ENCODE data around the gene TRIM56. TPM values are rescaled to one million over a fixed set of nuclear protein-coding genes. Genes with fewer than 3 reads are reported as not detected.
"Not testable (repeated sequence)": the region's sequence is repeated elsewhere in the genome, so short reads cannot be mapped to it uniquely, and the experiment has no call there.

The TRIM56 gene
- total RNA-seq, 2 experiments from 2014 or later = 29.9 to 31.8 TPM

- H3K4me3 Mint-ChIP-seq = no peak overlapping the region
- intact Hi-C loops (cut with DNase I, micrococcal nuclease) = no loop called here
- TF ChIP-seq CTCF (IDR thresholded peaks at IDR 0.05) = no peak
- no peaks in the 10 kb centered on the region for H3K36me3 Mint-ChIP-seq (ENCODE audit: low read depth)
- Histone ChIP-seq H3K4me3 (ENCODE audit: low read length) (no peak overlapping the region), H3K4me1 (ENCODE audit: insufficient read depth, low read length) (no peaks in the 10 kb centered on the region), H3K36me3 (ENCODE audit: insufficient read depth, low read length) (no peaks in the 10 kb centered on the region), H3K27ac (ENCODE audit: low read depth in 1 of 2, low read length in 2 of 2) (no peak overlapping the region), H3K9me3 (ENCODE audit: control insufficient read depth in 1 of 2, insufficient read depth in 1 of 2, low read length in 2 of 2) (no peaks in the 10 kb centered on the region), H3K27me3 (ENCODE audit: control insufficient read depth in 1 of 2, insufficient read depth in 2 of 2, low read length in 2 of 2) (peaks cover 12 to 18% of the 10 kb centered on the region in 2 experiments)
- ChIA-PET CTCF (interaction anchor here (1.8 kb wide), 1 partner anchor 11 kb away, joined by 4 read pairs; no protein-coding TSS in a partner anchor), POLR2A (no interaction called here)
- H3K27ac Mint-ChIP-seq = no peak overlapping the region
- H3K4me1 Mint-ChIP-seq (ENCODE audit: low read depth) = no peaks in the 10 kb centered on the region
- DNase-seq (no peak), ATAC-seq (ENCODE audit: poor library complexity) (no peak)
- H3K27me3 Mint-ChIP-seq = peaks cover 47% of the 10 kb centered on the region
- no peaks in the 10 kb centered on the region for H3K9me3 Mint-ChIP-seq
Measured at GRCh38 chr7:101066141-101066832, 19.0 kb upstream of the TRIM56 start.

- Histone ChIP-seq H3K4me3 (ENCODE audit: low read length) (no peak overlapping the region), H3K27me3 (ENCODE audit: control insufficient read depth in 1 of 2, insufficient read depth in 2 of 2, low read length in 2 of 2) (peaks cover 7 to 17% of the 10 kb centered on the region in 2 experiments), H3K27ac (ENCODE audit: low read depth in 1 of 2, low read length in 2 of 2) (no peak overlapping the region), H3K36me3 (ENCODE audit: insufficient read depth, low read length) (no peaks in the 10 kb centered on the region), H3K9me3 (ENCODE audit: control insufficient read depth in 1 of 2, insufficient read depth in 1 of 2, low read length in 2 of 2) (no peaks in the 10 kb centered on the region), H3K4me1 (ENCODE audit: insufficient read depth, low read length) (no peaks in the 10 kb centered on the region)
- ChIA-PET POLR2A (no interaction called here), CTCF (interaction anchor here (1.8 kb wide), 1 partner anchor 11 kb away, joined by 4 read pairs; no protein-coding TSS in a partner anchor)
- intact Hi-C loops (cut with DNase I, micrococcal nuclease) = no loop called here
- no peak overlapping the region for H3K27ac Mint-ChIP-seq
- DNase-seq = no peak
- no peaks in the 10 kb centered on the region for H3K4me1 Mint-ChIP-seq (ENCODE audit: low read depth)
- no peak for TF ChIP-seq CTCF (IDR thresholded peaks at IDR 0.05)
- H3K36me3 Mint-ChIP-seq (ENCODE audit: low read depth) = no peaks in the 10 kb centered on the region
- no peak for ATAC-seq (ENCODE audit: poor library complexity)
- peaks cover 48% of the 10 kb centered on the region for H3K27me3 Mint-ChIP-seq
- no peaks in the 10 kb centered on the region for H3K9me3 Mint-ChIP-seq
- no peak overlapping the region for H3K4me3 Mint-ChIP-seq
Measured at GRCh38 chr7:101066833-101067177, 18.5 kb upstream of the TRIM56 start.

GRCh38 chr7:101068401-101068800 is 16.9 kb upstream of the TRIM56 start:
- intact Hi-C loops (cut with DNase I, micrococcal nuclease) = no loop called here
- ChIA-PET CTCF (no interaction called here), POLR2A (no interaction called here)
- Histone ChIP-seq H3K27me3 (ENCODE audit: control insufficient read depth in 1 of 2, insufficient read depth in 2 of 2, low read length in 2 of 2) (peaks cover 7 to 17% of the 10 kb centered on the region in 2 experiments), H3K4me1 (ENCODE audit: insufficient read depth, low read length) (no peaks in the 10 kb centered on the region), H3K9me3 (ENCODE audit: control insufficient read depth in 1 of 2, insufficient read depth in 1 of 2, low read length in 2 of 2) (no peaks in the 10 kb centered on the region), H3K27ac (ENCODE audit: low read depth in 1 of 2, low read length in 2 of 2) (no peak overlapping the region), H3K36me3 (ENCODE audit: insufficient read depth, low read length) (no peaks in the 10 kb centered on the region), H3K4me3 (ENCODE audit: low read length) (no peak overlapping the region)
- H3K27ac Mint-ChIP-seq = no peak overlapping the region
- ATAC-seq (ENCODE audit: poor library complexity) (no peak), DNase-seq (no peak)
- no peak overlapping the region for H3K4me3 Mint-ChIP-seq
- no peak for TF ChIP-seq CTCF (IDR thresholded peaks at IDR 0.05)
- H3K4me1 Mint-ChIP-seq (ENCODE audit: low read depth) = no peaks in the 10 kb centered on the region
- peaks cover 41% of the 10 kb centered on the region for H3K27me3 Mint-ChIP-seq
- H3K36me3 Mint-ChIP-seq (ENCODE audit: low read depth) = no peaks in the 10 kb centered on the region
- H3K9me3 Mint-ChIP-seq = no peaks in the 10 kb centered on the region

GRCh38 chr7:101071362-101072104 is 13.7 kb upstream of the TRIM56 start:
- H3K36me3 Mint-ChIP-seq (ENCODE audit: low read depth); H3K4me3 ChIP-seq (ENCODE audit: low read length); H3K4me1 Mint-ChIP-seq (ENCODE audit: low read depth); H3K36me3 ChIP-seq (ENCODE audit: insufficient read depth, low read length); DNase-seq; ATAC-seq (ENCODE audit: poor library complexity); intact Hi-C loops (cut with DNase I, micrococcal nuclease); H3K27me3 ChIP-seq (ENCODE audit: control insufficient read depth in 1 of 2, insufficient read depth in 2 of 2, low read length in 2 of 2); H3K27ac Mint-ChIP-seq; H3K4me1 ChIP-seq (ENCODE audit: insufficient read depth, low read length); H3K9me3 Mint-ChIP-seq; POLR2A ChIA-PET; H3K9me3 ChIP-seq (ENCODE audit: control insufficient read depth in 1 of 2, insufficient read depth in 1 of 2, low read length in 2 of 2); H3K4me3 Mint-ChIP-seq; CTCF ChIA-PET; H3K27ac ChIP-seq (ENCODE audit: low read depth in 1 of 2, low read length in 2 of 2): not testable (repeated sequence)
- H3K27me3 Mint-ChIP-seq = peaks cover 24% of the 10 kb centered on the region

Data from CD4-positive, alpha-beta T cell (primary cell).